ENCODE data around the gene ABTB1. TPM values are rescaled to one million over a fixed set of nuclear protein-coding genes. Genes with fewer than 3 reads are reported as not detected.

The ABTB1 gene
- total RNA-seq, 6 experiments from 2014 or later: 9.4 to 20.3 (median 12.2) TPM

DNA sequence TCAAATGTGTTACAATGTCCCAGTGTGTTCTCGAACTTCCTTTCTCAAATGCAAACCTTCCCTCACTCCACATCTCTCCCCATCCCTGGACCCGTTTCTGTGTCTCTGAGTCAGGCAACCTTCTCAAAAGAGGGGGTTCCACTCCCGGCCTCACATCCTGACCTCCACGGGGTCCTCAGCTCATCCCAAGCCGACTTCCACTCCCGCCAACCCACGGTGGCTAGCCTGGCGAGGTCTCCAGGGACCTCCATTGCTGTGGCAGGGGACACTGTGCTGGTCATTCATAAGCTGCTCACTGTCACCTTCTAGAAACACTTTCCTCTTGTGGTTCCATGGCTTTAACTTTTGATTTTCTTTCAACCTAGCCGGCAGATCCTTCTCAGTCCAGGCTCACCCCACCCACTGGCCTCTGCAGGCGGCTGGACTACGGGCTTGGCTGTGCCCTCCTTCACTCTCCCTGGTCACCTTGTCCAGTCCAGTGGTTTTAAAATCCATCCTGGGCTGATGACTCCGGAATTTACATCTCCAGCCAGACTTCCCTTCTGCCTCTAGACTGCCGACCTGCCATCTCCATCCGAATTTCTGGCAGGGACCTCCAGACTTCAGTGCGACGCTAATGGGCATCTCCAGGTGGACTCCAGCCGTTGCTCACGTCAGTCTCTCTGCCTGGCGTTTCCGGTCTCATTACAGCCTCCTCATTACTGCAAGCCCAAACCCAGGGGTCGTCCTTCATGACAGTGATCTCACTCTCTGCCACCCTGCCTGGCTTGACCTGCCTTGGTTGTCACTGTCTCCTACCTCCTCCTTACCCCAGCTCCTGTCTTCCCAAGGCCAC is 20.0 kb downstream of the ABTB1 start:
- intact Hi-C loops (cut with DNase I): loop anchor here in 1 of 2 donors (10.0 kb wide), 1 partner anchor 142 kb away; no protein-coding TSS in a partner anchor
- Histone ChIP-seq H3K27me3 (no peaks in the 10 kb centered on the region), H3K27ac (no peak overlapping the region), H3K4me3 (no peak overlapping the region), H3K9me3 (no peaks in the 10 kb centered on the region), H3K4me1 (peaks cover 0 to 12% (median 7%) of the 10 kb centered on the region in 4 donors), H3K36me3 (peaks cover 0 to 17% (median 8%) of the 10 kb centered on the region in 4 donors)
- 90% methylated on average over 15 of the region's 21 CpGs for WGBS (ENCODE audit: insufficient coverage, low coverage, low lambda C conversion rate, missing lambda C conversion rate)
- DNase-seq (peak in 2 of 3 donors; percentile 6 to 49), ATAC-seq (no peak)
- TF ChIP-seq, protein P1, sequence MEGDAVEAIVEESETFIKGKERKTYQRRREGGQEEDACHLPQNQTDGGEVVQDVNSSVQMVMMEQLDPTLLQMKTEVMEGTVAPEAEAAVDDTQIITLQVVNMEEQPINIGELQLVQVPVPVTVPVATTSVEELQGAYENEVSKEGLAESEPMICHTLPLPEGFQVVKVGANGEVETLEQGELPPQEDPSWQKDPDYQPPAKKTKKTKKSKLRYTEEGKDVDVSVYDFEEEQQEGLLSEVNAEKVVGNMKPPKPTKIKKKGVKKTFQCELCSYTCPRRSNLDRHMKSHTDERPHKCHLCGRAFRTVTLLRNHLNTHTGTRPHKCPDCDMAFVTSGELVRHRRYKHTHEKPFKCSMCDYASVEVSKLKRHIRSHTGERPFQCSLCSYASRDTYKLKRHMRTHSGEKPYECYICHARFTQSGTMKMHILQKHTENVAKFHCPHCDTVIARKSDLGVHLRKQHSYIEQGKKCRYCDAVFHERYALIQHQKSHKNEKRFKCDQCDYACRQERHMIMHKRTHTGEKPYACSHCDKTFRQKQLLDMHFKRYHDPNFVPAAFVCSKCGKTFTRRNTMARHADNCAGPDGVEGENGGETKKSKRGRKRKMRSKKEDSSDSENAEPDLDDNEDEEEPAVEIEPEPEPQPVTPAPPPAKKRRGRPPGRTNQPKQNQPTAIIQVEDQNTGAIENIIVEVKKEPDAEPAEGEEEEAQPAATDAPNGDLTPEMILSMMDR (IDR thresholded peaks at IDR 0.05): no peak
- no peak for TF ChIP-seq POLR2A (IDR thresholded peaks at IDR 0.05)

DNA sequence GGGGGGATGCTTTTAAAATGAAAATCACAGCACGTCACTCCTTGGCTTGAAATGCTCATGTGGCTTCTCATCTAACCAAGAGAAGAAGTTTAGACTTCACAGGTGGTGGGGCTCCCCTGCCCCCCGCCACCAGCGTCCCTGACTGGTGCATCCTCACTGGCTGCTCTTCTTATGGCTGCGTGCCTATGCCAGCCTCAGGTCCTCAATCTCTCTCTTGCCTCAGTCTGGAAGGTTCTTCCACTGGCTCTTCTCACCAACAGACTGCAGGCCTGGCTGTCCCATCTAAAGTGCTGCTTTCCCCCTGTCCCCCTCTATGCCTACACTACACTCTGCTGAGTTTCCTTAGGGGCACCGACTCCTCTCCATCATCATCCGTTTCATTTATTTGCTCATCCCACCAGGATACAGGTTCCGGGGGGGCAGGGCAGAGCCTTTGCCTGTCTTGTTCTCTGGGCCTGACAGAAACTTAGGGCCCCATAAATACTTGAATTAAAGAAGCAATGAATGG is 20.6 kb downstream of the ABTB1 start:
- H3K27ac ChIP-seq: no peak overlapping the region
- no peak overlapping the region for H3K4me3 ChIP-seq
- DNase-seq: peak in 1 of 3 donors; percentile 11
- H3K36me3 ChIP-seq: peaks cover 0 to 17% (median 8%) of the 10 kb centered on the region in 4 donors
- 87% methylated on average over 6 of the region's 7 CpGs for WGBS (ENCODE audit: insufficient coverage, low coverage, low lambda C conversion rate, missing lambda C conversion rate)
- H3K9me3 ChIP-seq: no peaks in the 10 kb centered on the region
- TF ChIP-seq, protein P1 (IDR thresholded peaks at IDR 0.05): no peak
- no peak for TF ChIP-seq POLR2A (IDR thresholded peaks at IDR 0.05)
- no peak for ATAC-seq
- no peaks in the 10 kb centered on the region for H3K27me3 ChIP-seq
- intact Hi-C loops (cut with DNase I): loop anchor here in 1 of 2 donors (10.0 kb wide), 1 partner anchor 141 kb away; no protein-coding TSS in a partner anchor
- H3K4me1 ChIP-seq: peaks cover 0 to 18% (median 11%) of the 10 kb centered on the region in 4 donors

DNA sequence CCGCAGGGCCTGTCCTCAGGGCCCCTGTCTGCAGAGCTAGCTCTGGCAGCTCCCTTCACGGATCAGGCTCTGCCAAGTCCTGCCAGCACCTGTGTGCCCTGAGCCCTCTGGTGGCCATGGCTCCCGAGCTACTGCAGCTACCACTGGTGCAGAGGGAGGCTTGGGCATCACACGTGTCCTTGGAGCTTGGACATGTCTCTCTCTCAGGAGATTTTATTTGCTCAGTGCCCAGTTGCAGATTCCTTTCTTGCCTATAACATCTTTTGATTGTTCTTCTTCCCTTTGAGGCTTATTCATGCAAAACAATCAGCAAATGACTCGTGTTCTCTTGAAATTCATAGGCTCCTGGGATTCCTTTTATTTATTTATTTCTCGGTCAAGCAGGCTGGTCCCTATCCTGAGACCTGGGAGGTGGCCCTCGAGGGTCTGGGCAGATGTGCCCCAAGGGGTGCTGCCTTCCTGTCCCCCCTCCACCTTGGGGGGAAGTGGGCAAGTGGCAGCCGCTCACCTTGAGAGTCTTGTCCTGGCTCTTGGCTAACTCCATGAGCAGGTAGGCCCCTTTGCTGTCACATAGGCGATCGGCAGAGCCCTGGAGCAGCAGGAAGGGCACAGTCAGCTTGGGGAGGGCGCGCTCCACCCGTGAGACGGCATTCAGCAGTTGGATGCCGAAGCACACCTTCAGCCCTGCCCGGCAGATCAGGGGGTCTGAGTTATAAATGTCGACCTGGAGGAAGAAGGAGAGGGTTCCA is 21.9 kb downstream of the ABTB1 start:
- H3K36me3 ChIP-seq: peaks cover 0 to 17% (median 8%) of the 10 kb centered on the region in 4 donors
- peak; percentile 44 to 73 (median 71) for ATAC-seq
- H3K9me3 ChIP-seq: no peaks in the 10 kb centered on the region
- peak; percentile 76 to 89 (median 85) for DNase-seq
- H3K4me3 ChIP-seq: no peak overlapping the region
- no peak for TF ChIP-seq POLR2A (IDR thresholded peaks at IDR 0.05)
- TF ChIP-seq, protein P1 (IDR thresholded peaks at IDR 0.05): peak; percentile 27 to 61 (median 46)
- H3K27me3 ChIP-seq: no peaks in the 10 kb centered on the region
- intact Hi-C loops (cut with DNase I): loop anchor here in 1 of 2 donors (10.0 kb wide), 1 partner anchor 140 kb away; no protein-coding TSS in a partner anchor
- peaks cover 0 to 30% (median 12%) of the 10 kb centered on the region in 4 donors for H3K4me1 ChIP-seq
- 41% methylated on average over 6 of the region's 17 CpGs for WGBS (ENCODE audit: insufficient coverage, low coverage, low lambda C conversion rate, missing lambda C conversion rate)
- H3K27ac ChIP-seq: no peak overlapping the region

DNA sequence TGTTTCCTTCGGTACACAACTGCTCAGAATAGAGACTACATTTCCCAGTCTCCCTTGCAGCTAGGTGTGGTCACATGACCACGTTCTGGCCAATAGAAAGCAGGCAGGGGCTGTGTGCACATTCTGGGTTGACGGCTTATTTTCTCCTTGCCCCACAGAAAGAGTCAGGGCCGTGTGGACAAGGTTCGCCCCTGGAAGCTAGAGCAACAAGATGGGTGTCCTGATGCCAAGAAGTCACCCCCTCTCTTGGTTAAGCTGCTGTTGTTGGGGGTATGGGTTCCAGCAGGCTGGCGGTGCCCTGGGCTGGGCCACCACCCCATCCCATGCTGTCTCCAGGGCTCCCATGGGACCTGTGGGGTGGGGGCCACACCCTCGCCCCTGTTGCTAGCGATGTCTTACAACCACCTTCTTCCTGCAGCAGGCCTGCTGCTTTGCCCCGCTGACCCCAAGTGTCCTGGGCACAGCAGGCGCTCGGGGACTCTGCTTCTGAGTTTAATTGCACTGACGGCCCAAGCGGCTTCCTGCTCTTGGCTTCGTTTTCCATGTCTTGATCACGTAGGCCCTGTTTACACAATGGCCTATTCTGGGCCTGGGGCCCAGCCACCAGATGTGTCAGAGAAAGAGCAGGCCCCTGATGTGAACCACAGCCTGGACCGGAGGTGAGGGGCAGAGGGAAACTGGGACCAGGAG is 24.9 kb downstream of the ABTB1 start:
- Histone ChIP-seq H3K27ac (peak overlapping the region; percentile 36 to 84 (median 68)), H3K9me3 (no peaks in the 10 kb centered on the region), H3K4me3 (peak overlapping the region in 1 of 3 donors; percentile 18), H3K36me3 (peaks cover 0 to 6% (median 2%) of the 10 kb centered on the region in 4 donors), H3K4me1 (peaks cover 0 to 61% (median 19%) of the 10 kb centered on the region in 4 donors), H3K27me3 (no peaks in the 10 kb centered on the region)
- TF ChIP-seq, protein P1 (IDR thresholded peaks at IDR 0.05): no peak
- TF ChIP-seq POLR2A (IDR thresholded peaks at IDR 0.05): no peak
- 33% methylated on average over 9 of the region's 16 CpGs for WGBS (ENCODE audit: insufficient coverage, low coverage, low lambda C conversion rate, missing lambda C conversion rate)
- intact Hi-C loops (cut with DNase I): loop anchor here in 1 of 2 donors (10.0 kb wide), 1 partner anchor 137 kb away; no protein-coding TSS in a partner anchor
- ATAC-seq (peak; percentile 47 to 66 (median 61)), DNase-seq (peak; percentile 75 to 87 (median 79))

All from right lobe of liver (tissue), 6 donors.